PFSK-1 (cell line): ENCODE data around the gene ADM2.

ENCODE experiments used
- FOXP2 ChIP-seq: optimal IDR thresholded peaks from 2 replicates; pipeline ENCODE3; 2011; ENCODE audit warnings: borderline replicate concordance, control low read depth, inconsistent platforms; ENCODE audit not compliant: insufficient read depth; ENCODE audit errors: extremely low read length, extremely low read depth
- POLR2AphosphoS5 ChIP-seq: IDR thresholded peaks from 2 replicates; pipeline ENCODE4 v1.6.1; 2012; ENCODE audit warnings: low read depth, mild to moderate bottlenecking, control low read depth, low read length, moderate library complexity
- REST ChIP-seq, 2 experiments: IDR thresholded peaks; 2 replicates each; pipeline versions ENCODE4 v1.6.1 to v1.8.0; 2011 to 2012; ENCODE audit warnings: low read depth in 2 of 2, low read length in 2 of 2, control low read depth in 1 of 2, inconsistent platforms in 1 of 2, mild to moderate bottlenecking in 1 of 2, moderate library complexity in 1 of 2; ENCODE audit not compliant: insufficient read depth in 1 of 2
- SIN3A ChIP-seq: IDR thresholded peaks from 2 replicates; pipeline ENCODE4 v1.6.1; 2012; ENCODE audit warnings: mild to moderate bottlenecking, low read length, moderate library complexity, borderline replicate concordance; ENCODE audit not compliant: insufficient read depth
- TAF1 ChIP-seq: IDR thresholded peaks from 2 replicates; pipeline ENCODE4 v1.6.1; 2012; ENCODE audit warnings: low read length, control low read depth, borderline replicate concordance; ENCODE audit not compliant: insufficient read depth

Gene ADM2

GRCh38 chr22:50452649-50453048 lies 28.7 kb upstream of the ADM2 start:
- TF ChIP-seq REST (IDR thresholded peaks at IDR 0.05; ENCODE audit: insufficient read depth in 1 of 2, low read depth in 2 of 2, low read length in 2 of 2) (no peak), SIN3A (no peak), TAF1 (no peak), FOXP2 (no peak), POLR2AphosphoS5 (no peak)

- TF ChIP-seq SIN3A (no peak), TAF1 (no peak), FOXP2 (no peak), POLR2AphosphoS5 (no peak), REST (IDR thresholded peaks at IDR 0.05; ENCODE audit: insufficient read depth in 1 of 2, low read depth in 2 of 2, low read length in 2 of 2) (no peak)
Observed at GRCh38 chr22:50454556-50455075, 26.7 kb upstream of the ADM2 start.

- no peak for TF ChIP-seq SIN3A
- no peak for TF ChIP-seq FOXP2
- TF ChIP-seq POLR2AphosphoS5, result no peak
- TF ChIP-seq REST (IDR thresholded peaks at IDR 0.05; ENCODE audit: insufficient read depth in 1 of 2, low read depth in 2 of 2, low read length in 2 of 2), result no peak
- TF ChIP-seq TAF1, result no peak
Observed at GRCh38 chr22:50455201-50455600, 26.1 kb upstream of the ADM2 start.

GRCh38 chr22:50456026-50456425 lies 25.3 kb upstream of the ADM2 start:
- no peak for TF ChIP-seq SIN3A
- no peak for TF ChIP-seq POLR2AphosphoS5
- TF ChIP-seq TAF1, result no peak
- no peak for TF ChIP-seq FOXP2
- no peak for TF ChIP-seq REST (IDR thresholded peaks at IDR 0.05; ENCODE audit: insufficient read depth in 1 of 2, low read depth in 2 of 2, low read length in 2 of 2)

GRCh38 chr22:50456466-50457234 lies 24.7 kb upstream of the ADM2 start:
- TF ChIP-seq SIN3A, result no peak
- no peak for TF ChIP-seq FOXP2
- no peak for TF ChIP-seq REST (IDR thresholded peaks at IDR 0.05; ENCODE audit: insufficient read depth in 1 of 2, low read depth in 2 of 2, low read length in 2 of 2)
- TF ChIP-seq POLR2AphosphoS5, result no peak
- TF ChIP-seq TAF1, result no peak
